Hepatic stellate cell (primary cell): ENCODE data around the gene PAX4.
A peak's percentile ranks its signal among the peaks of the same experiment; 100 is the strongest.
"Not testable (repeated sequence)": the region's sequence is repeated elsewhere in the genome, so short reads cannot be mapped to it uniquely, and the experiment has no call there.

Experiments used
- DNase-seq: peaks from one replicate; pipeline ENCODE4 v3.0.0; 2011; ENCODE audit warnings: low spot score

PAX4 gene

GRCh38 chr7:127585044-127585953, 32.6 kb downstream of the PAX4 start, which contains the start of gene GCC1:
GCC1 (minus strand) TSS chr7:127585596; CDS start chr7:127585182, 414 bp downstream.
- DNase-seq = peak; percentile 96

GRCh38 chr7:127584648-127585043, 33.3 kb downstream of the PAX4 start:
- DNase-seq = no peak

- DNase-seq = no peak
Observed at GRCh38 chr7:127582361-127582760, 35.6 kb downstream of the PAX4 start.

- DNase-seq = no peak
Observed at GRCh38 chr7:127581716-127582115, 36.2 kb downstream of the PAX4 start.

GRCh38 chr7:127580612-127581011, 37.3 kb downstream of the PAX4 start:
- no peak for DNase-seq

- DNase-seq = no peak
Observed at GRCh38 chr7:127578711-127579275, 39.1 kb downstream of the PAX4 start.

GRCh38 chr7:127578036-127578684, 39.8 kb downstream of the PAX4 start:
- no peak for DNase-seq

- no peak for DNase-seq
Observed at GRCh38 chr7:127571741-127572505, 46.0 kb downstream of the PAX4 start.

- DNase-seq = not testable (repeated sequence)
Observed at GRCh38 chr7:127568034-127568433, 49.9 kb downstream of the PAX4 start.

- no peak for DNase-seq
Observed at GRCh38 chr7:127566242-127566641, 51.7 kb downstream of the PAX4 start.
